Activated naive CD8-positive, alpha-beta T cell treated with anti-CD3 and anti-CD28 coated beads, Interleukin-2, amount 10 ng/mL, durations not matched to agents 7 days and 5 days (primary cell): ENCODE results near the gene ARAP3. TPM values are rescaled to one million over a fixed set of nuclear protein-coding genes. Genes with fewer than 3 reads are reported as not detected.

ENCODE experiments used
- ATAC-seq: fragments of 150-1000 bp; cut with Tn5 transposase; one replicate; pipeline ENCODE4 v1.10.0; 2021; ENCODE audit warnings: low read depth, moderate library complexity
- POLR2A ChIA-PET: fragments of 350-600 bp; sonication (Branson Sonifier 250); formaldehyde crosslinking; loops from one replicate; lab custom pipeline; 2021; ENCODE audit warnings: antibody characterized with exemption; lab: Charles Lee
- DNase-seq: peaks from one replicate; pipeline ENCODE4 v3.0.0; 2021
- H3K27ac Mint-ChIP-seq: one replicate; pipeline ENCODE4 v1.8.0; 2022; ENCODE audit warnings: mild to moderate bottlenecking, mixed read lengths
- H3K27me3 Mint-ChIP-seq: one replicate; pipeline ENCODE4 v1.8.0; 2022; ENCODE audit warnings: mild to moderate bottlenecking, moderate library complexity, mixed read lengths
- H3K36me3 Mint-ChIP-seq: one replicate; pipeline ENCODE4 v1.8.0; 2021; ENCODE audit warnings: mild to moderate bottlenecking, mixed read lengths
- H3K4me1 Mint-ChIP-seq: one replicate; pipeline ENCODE4 v1.8.0; 2021; ENCODE audit warnings: mixed read lengths
- H3K4me3 Mint-ChIP-seq: one replicate; pipeline ENCODE4 v1.8.0; 2022; ENCODE audit warnings: mild to moderate bottlenecking, moderate library complexity, mixed read lengths
- H3K9me3 Mint-ChIP-seq: one replicate; pipeline ENCODE4 v1.8.0; 2021; ENCODE audit warnings: mixed read lengths
- total RNA-seq, 2 experiments: library from RNA; stranded (reverse); gene quantifications; one replicate each; pipeline ENCODE4 v1.2.3, GENCODE V29; 2021

ARAP3 gene
- total RNA-seq, 2 experiments from 2014 or later, result 17.0 to 17.9 TPM

DNA sequence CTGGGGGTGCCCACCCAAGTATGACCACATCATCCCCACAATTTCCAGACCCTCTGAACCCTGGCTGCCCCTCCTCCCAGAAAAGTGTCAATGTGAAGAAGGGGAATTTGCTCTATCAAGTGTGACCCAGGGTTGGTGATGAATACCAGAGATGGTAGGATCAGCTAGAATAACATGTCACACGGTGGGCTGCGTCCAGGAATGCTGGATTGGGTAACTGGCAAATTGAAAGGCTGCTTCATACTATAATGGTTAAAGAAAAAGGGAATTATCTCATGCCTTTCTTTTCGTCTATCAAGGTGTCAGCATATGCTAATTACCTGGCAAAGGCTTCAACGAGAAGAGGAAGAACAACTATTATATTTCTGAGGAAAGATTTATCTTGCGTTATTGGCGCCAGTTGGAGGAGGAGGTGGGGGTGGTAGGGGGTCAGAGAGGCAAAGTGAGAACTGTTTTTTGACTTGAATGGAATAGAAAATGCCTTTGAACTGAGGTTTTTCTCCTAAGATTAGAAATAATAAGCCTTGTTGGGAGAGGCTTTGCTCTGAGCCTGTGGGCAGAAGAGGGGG lies 27.8 kb upstream of the ARAP3 start:
- no peaks in the 10 kb centered on the region for H3K36me3 Mint-ChIP-seq
- H3K4me1 Mint-ChIP-seq, result peaks cover 6% of the 10 kb centered on the region
- H3K27me3 Mint-ChIP-seq, result peaks cover 8% of the 10 kb centered on the region
- DNase-seq (no peak), ATAC-seq (no peak)
- no peak overlapping the region for H3K4me3 Mint-ChIP-seq
- no peaks in the 10 kb centered on the region for H3K9me3 Mint-ChIP-seq
- no peak overlapping the region for H3K27ac Mint-ChIP-seq
- POLR2A ChIA-PET, result no interaction called here

DNA sequence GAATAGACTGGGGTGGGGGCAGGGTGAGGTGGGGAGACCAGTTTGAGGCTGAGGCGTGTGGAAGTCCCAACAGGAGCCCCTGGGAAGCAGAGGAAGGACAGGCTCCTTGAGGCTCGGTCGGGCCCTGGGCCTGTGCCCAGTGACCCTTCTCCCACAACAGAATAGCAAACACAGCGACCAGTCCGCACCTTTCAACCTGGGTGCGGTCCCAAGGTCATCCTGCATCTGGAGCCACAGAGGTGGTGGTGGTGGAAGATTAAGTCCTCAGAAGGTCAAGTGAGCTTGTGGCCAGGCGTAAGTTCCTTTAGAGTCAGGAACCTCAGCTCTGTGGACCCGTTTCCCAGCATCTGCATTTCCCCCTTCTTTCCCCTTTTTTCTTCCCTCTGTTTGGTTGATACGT lies 26.0 kb upstream of the ARAP3 start:
- no peak for DNase-seq
- Mint-ChIP-seq H3K36me3 (no peaks in the 10 kb centered on the region), H3K27me3 (peaks cover 8% of the 10 kb centered on the region), H3K9me3 (no peaks in the 10 kb centered on the region), H3K27ac (no peak overlapping the region), H3K4me1 (peaks cover 6% of the 10 kb centered on the region), H3K4me3 (no peak overlapping the region)
- POLR2A ChIA-PET, result no interaction called here
- no peak for ATAC-seq

DNA sequence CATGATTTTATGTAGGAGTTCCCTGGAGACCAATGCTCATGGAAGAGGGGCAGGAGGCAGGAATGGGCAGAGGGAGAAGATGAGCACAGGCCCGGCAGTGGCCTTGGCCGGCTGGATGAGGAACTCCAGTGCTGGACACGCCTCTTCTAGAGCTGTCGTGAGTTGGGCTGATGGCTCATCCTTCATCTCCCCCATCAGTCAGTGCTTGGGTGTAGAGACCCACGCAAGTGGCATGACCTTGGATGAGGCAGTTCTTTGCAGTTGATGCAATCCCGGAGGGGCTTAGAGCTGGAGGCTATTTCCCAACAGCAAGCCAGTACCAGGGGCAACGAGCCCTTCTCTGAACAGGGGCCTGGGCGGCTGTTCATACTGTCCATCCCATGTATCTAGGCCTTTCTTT lies 25.5 kb upstream of the ARAP3 start:
- H3K36me3 Mint-ChIP-seq, result no peaks in the 10 kb centered on the region
- no peak for DNase-seq
- ATAC-seq, result no peak
- H3K27ac Mint-ChIP-seq, result no peak overlapping the region
- H3K4me1 Mint-ChIP-seq, result peaks cover 7% of the 10 kb centered on the region
- H3K9me3 Mint-ChIP-seq, result no peaks in the 10 kb centered on the region
- POLR2A ChIA-PET, result no interaction called here
- H3K4me3 Mint-ChIP-seq, result no peak overlapping the region
- peaks cover 9% of the 10 kb centered on the region for H3K27me3 Mint-ChIP-seq

DNA sequence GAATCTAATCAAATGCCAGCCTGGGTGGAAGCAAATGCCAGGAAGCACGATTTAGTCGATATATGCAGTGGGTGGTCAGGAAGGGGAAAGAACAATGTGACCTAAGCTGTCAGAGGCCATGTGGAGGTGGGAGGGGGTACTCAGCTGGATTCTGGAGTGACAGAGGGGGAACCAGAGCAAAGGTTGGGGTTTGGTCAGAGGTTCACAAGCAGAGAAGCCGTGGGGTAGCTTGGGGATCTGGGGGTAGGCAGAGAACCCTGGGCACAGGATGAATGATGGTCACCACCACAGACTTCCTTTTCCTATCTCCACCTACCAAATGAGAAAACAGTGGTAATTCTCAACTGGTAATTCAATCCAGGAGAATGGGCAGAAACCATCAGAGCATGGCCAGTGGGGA lies 24.1 kb upstream of the ARAP3 start:
- Mint-ChIP-seq H3K27ac (no peak overlapping the region), H3K4me1 (peaks cover 12% of the 10 kb centered on the region), H3K4me3 (no peak overlapping the region), H3K27me3 (peaks cover 20% of the 10 kb centered on the region), H3K36me3 (no peaks in the 10 kb centered on the region), H3K9me3 (no peaks in the 10 kb centered on the region)
- POLR2A ChIA-PET, result no interaction called here
- no peak for DNase-seq
- no peak for ATAC-seq

DNA sequence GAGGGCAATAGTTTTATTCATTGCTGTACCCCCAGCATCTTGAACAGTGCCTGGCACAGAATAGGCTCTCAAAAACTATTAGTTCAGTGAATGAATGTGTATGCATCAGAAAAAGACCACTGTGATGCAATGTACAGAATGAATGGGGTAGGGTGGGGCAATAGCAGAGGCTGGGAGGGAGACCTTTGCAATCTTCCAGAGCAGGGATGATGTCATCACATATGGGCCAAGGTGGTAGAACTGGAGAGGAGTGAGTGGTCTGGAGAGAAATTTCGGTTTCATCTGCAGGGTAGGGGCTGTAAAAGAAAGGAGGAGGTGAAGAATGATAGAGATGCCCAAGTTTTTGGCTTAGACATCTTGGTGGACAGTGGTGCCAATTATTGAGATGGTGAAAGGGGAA lies 23.4 kb upstream of the ARAP3 start:
- H3K36me3 Mint-ChIP-seq, result no peaks in the 10 kb centered on the region
- POLR2A ChIA-PET, result no interaction called here
- H3K9me3 Mint-ChIP-seq, result no peaks in the 10 kb centered on the region
- peaks cover 24% of the 10 kb centered on the region for H3K27me3 Mint-ChIP-seq
- no peak for ATAC-seq
- H3K27ac Mint-ChIP-seq, result no peak overlapping the region
- H3K4me1 Mint-ChIP-seq, result peaks cover 12% of the 10 kb centered on the region
- H3K4me3 Mint-ChIP-seq, result no peak overlapping the region
- no peak for DNase-seq

- ATAC-seq, result no peak
- Mint-ChIP-seq H3K4me1 (peaks cover 12% of the 10 kb centered on the region), H3K4me3 (no peak overlapping the region), H3K36me3 (no peaks in the 10 kb centered on the region), H3K9me3 (no peaks in the 10 kb centered on the region), H3K27ac (no peak overlapping the region), H3K27me3 (peaks cover 30% of the 10 kb centered on the region)
- POLR2A ChIA-PET, result no interaction called here
- DNase-seq, result no peak
These were observed 22.8 kb upstream of the ARAP3 start for GRCh38 chr5:141704782-141705297.

- Mint-ChIP-seq H3K27ac (no peak overlapping the region), H3K27me3 (peaks cover 32% of the 10 kb centered on the region), H3K36me3 (no peaks in the 10 kb centered on the region), H3K4me3 (peak overlapping the region; percentile 81), H3K4me1 (peaks cover 12% of the 10 kb centered on the region), H3K9me3 (no peaks in the 10 kb centered on the region)
- ATAC-seq (no peak), DNase-seq (no peak)
- POLR2A ChIA-PET, result interaction anchor here (1.3 kb wide), 1 partner anchor 177 kb away, joined by 3 read pairs; no protein-coding TSS in a partner anchor
These were observed 21.1 kb upstream of the ARAP3 start for GRCh38 chr5:141703133-141703561.

DNA sequence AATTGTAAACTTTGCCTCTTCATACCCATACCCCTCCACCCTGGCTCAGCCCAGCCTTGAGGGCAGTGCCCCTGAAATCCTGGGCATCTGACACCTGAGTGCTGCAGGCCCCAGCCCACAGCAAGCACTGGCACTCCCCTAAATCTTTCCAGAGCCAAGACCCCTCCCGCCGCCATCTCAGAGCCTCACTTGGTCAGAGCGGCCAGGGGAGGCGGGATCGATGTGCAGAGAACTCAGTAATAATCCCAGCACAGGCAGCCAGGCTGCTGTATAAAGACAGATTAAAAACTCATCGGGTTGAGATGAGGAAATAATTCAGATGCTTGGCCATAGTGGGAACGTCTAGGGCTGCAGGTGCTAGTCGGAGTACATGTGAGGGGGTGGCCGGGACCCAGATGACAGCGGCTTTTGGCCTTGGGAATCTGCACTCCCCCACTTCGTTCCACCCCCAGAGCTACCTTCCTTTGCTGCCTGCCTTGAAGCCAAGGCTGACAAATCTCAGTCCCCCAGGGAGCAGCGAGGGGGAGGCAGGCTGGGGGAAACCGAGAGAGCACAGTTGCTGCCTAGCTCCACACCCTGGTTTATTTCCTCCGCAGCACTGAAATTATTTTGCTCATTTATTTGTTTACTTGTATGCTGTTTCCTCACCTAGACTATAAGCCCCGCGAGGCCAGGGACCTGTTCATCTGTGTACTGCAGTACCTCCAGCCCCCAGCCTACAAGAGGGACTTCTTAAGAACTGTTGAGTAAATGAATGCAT lies 19.5 kb upstream of the ARAP3 start:
- H3K4me3 Mint-ChIP-seq, result peak overlapping the region; percentile 81
- H3K36me3 Mint-ChIP-seq, result no peaks in the 10 kb centered on the region
- POLR2A ChIA-PET, result interaction anchor here (0.7 to 1.4 kb wide), 4 partner anchors 32 to 259 kb away, joined by 3 to 5 read pairs (median 3); no protein-coding TSS in a partner anchor
- DNase-seq (no peak), ATAC-seq (peak; percentile 27)
- H3K27me3 Mint-ChIP-seq, result peaks cover 44% of the 10 kb centered on the region
- no peaks in the 10 kb centered on the region for H3K9me3 Mint-ChIP-seq
- peaks cover 12% of the 10 kb centered on the region for H3K4me1 Mint-ChIP-seq
- no peak overlapping the region for H3K27ac Mint-ChIP-seq

DNA sequence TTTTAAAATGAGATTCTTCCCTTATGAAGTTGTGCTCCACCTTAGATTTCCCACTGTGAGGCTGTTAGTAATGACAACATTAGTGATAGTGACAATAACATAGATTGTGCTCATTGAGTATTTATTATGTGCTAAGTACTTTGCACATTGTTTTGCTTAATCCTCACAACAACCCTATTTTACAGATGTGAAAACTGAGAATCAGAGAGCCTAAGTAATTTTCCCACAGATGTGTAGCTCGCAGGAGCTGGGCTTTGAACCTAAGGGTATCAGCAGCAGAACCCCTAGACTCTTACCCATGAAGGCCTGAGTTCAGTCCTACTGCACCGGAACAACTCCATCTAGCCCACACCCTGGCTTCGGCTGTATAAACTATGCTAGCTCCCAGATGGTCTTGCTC lies 15.6 kb upstream of the ARAP3 start:
- Mint-ChIP-seq H3K9me3 (no peaks in the 10 kb centered on the region), H3K27me3 (peaks cover 44% of the 10 kb centered on the region), H3K4me1 (peaks cover 14% of the 10 kb centered on the region), H3K4me3 (no peak overlapping the region), H3K36me3 (no peaks in the 10 kb centered on the region), H3K27ac (no peak overlapping the region)
- ATAC-seq (no peak), DNase-seq (no peak)
- POLR2A ChIA-PET, result no interaction called here

DNA sequence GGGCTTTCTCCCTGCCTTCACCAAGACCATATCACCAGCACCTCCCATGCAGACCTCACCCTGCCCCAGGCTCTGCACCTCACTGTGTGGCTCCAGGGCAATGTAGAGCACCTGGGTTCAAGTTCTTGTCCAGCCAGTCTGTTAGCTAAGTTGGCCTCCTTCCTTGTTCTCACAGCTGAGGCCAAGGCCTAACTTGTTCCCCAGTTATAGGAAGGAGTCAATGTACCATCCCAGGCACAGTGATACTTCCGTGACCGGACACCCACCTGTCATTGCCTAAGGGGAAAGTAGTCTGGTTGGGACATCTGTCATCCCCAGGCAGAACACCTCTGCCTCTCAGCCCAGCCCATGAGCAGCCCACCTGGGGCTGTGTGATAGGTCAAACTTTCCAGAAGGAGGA lies 14.4 kb upstream of the ARAP3 start:
- POLR2A ChIA-PET, result interaction anchor here (0.6 kb wide), 1 partner anchor 115 kb away, joined by 5 read pairs; no protein-coding TSS in a partner anchor
- ATAC-seq (no peak), DNase-seq (no peak)
- no peaks in the 10 kb centered on the region for H3K36me3 Mint-ChIP-seq
- H3K9me3 Mint-ChIP-seq, result no peaks in the 10 kb centered on the region
- peaks cover 19% of the 10 kb centered on the region for H3K4me1 Mint-ChIP-seq
- peaks cover 36% of the 10 kb centered on the region for H3K27me3 Mint-ChIP-seq
- no peak overlapping the region for H3K27ac Mint-ChIP-seq
- H3K4me3 Mint-ChIP-seq, result no peak overlapping the region

- Mint-ChIP-seq H3K36me3 (no peaks in the 10 kb centered on the region), H3K9me3 (no peaks in the 10 kb centered on the region), H3K27me3 (peaks cover 35% of the 10 kb centered on the region), H3K27ac (no peak overlapping the region), H3K4me3 (no peak overlapping the region), H3K4me1 (peaks cover 19% of the 10 kb centered on the region)
- no peak for DNase-seq
- ATAC-seq, result no peak
- POLR2A ChIA-PET, result interaction anchor here (0.6 kb wide), 1 partner anchor 114 kb away, joined by 5 read pairs; no protein-coding TSS in a partner anchor
These were observed 13.7 kb upstream of the ARAP3 start for GRCh38 chr5:141695627-141696215.

DNA sequence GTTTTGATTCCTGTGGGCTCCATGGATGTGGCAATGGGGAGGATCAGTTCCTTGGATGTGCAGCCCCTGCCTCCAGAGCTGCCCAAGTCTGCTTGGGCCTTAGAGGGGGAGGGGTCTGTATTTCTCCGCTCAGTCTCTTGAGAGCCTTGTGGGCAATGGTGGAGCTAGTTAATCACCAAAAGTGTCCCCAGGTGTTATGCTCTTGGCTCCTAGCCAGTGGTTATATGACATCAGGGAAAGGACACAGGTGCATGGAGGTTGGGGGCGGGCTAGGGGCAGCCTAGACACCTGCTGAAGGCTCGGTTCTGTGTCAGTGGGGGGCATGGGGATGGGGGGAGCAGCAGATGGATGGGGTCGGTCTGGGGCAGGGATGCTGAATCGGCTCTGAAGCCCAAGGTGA lies 12.4 kb upstream of the ARAP3 start:
- POLR2A ChIA-PET, result no interaction called here
- DNase-seq, result no peak
- no peaks in the 10 kb centered on the region for H3K36me3 Mint-ChIP-seq
- peaks cover 19% of the 10 kb centered on the region for H3K4me1 Mint-ChIP-seq
- H3K9me3 Mint-ChIP-seq, result no peaks in the 10 kb centered on the region
- peaks cover 29% of the 10 kb centered on the region for H3K27me3 Mint-ChIP-seq
- no peak for ATAC-seq
- H3K27ac Mint-ChIP-seq, result no peak overlapping the region
- no peak overlapping the region for H3K4me3 Mint-ChIP-seq

- Mint-ChIP-seq H3K9me3 (no peaks in the 10 kb centered on the region), H3K4me1 (peaks cover 27% of the 10 kb centered on the region), H3K4me3 (peak overlapping the region; percentile 86), H3K27ac (peak overlapping the region; percentile 52), H3K27me3 (peaks cover 27% of the 10 kb centered on the region), H3K36me3 (no peaks in the 10 kb centered on the region)
- POLR2A ChIA-PET, result interaction anchor here (1.1 to 2.5 kb wide), 4 partner anchors 10 to 267 kb away, joined by 3 to 11 read pairs (median 6); partner anchors contain the start of genes FCHSD1 and PCDH12
- peak; percentile 52 for DNase-seq
- ATAC-seq, result peak; percentile 57
These were observed 11.1 kb upstream of the ARAP3 start for GRCh38 chr5:141692919-141693725.
